ENCODE data around the gene TLCD3B. TPM values are rescaled to one million over a fixed set of nuclear protein-coding genes. Genes with fewer than 3 reads are reported as not detected.

The TLCD3B gene
- total and polyA plus RNA-seq, 9 of the 15 experiments (the other 6 are each of a cell fraction or from before 2014, with no cell fraction given), result 0.10 to 0.52 (median 0.23) TPM; not detected in 4

GRCh38 chr16:29990034-29990433 lies 41.0 kb downstream of the TLCD3B start:
- Histone ChIP-seq H3K4me2 (ENCODE audit: insufficient read depth, low read length) (no peak overlapping the region), H3K36me3 (ENCODE audit: control insufficient read depth, insufficient read depth, low read length) (peaks cover 86% of the 10 kb centered on the region; the same call in 2 of the 3 replicates), H3K9me3 (replicated peaks; ENCODE audit: control insufficient read depth, insufficient read depth, low read depth, low read length) (no peaks in the 10 kb centered on the region), H3K27ac (ENCODE audit: extremely low read depth, low read depth, low read length) (no peak overlapping the region), H4K20me1 (replicated peaks; ENCODE audit: control insufficient read depth, insufficient read depth, low read length) (no peaks in the 10 kb centered on the region), H3K4me1 (replicated peaks in 1 of 2; ENCODE audit: control insufficient read depth in 2 of 2, insufficient read depth in 2 of 2, low read length in 2 of 2) (peaks cover 9 to 41% of the 10 kb centered on the region in 2 experiments; a peak in 4 of 5 replicates), H3K9ac (ENCODE audit: insufficient read depth in 1 of 2, low read depth in 2 of 2, low read length in 2 of 2) (no peak overlapping the region), H3K4me3 (no peak overlapping the region), H3K9me1 (ENCODE audit: control insufficient read depth, insufficient read depth, low read length) (no peaks in the 10 kb centered on the region), H3K79me2 (ENCODE audit: control insufficient read depth, insufficient read depth, low read length) (peaks cover under 1% of the 10 kb centered on the region; the same call in 1 of the 3 replicates), H3K27me3 (ENCODE audit: control insufficient read depth in 2 of 2, insufficient read depth in 2 of 2, low read length in 2 of 2) (no peaks in the 10 kb centered on the region), H2AFZ (ENCODE audit: low read depth, low read length) (no peak overlapping the region)
- WGBS (ENCODE audit: insufficient coverage, low coverage, missing lambda C conversion rate), result 78% methylated on average over 2 of the region's 2 CpGs
- no TSS peak for BruUV-seq (replicated peaks)
- no peak for TF ChIP-seq MTA1 (IDR thresholded peaks at IDR 0.05; ENCODE audit: borderline replicate concordance)
- no peak for TF ChIP-seq MXI1 (IDR thresholded peaks at IDR 0.05; ENCODE audit: low read depth, low read length)
- no peak for TF ChIP-seq ZNF830 (CRISPR knock-in tag; IDR thresholded peaks at IDR 0.05)
- POLR2A ChIA-PET, result interaction anchor here (1.0 to 2.1 kb wide), 2 partner anchors 13 to 16 kb away, joined by 9 to 14 read pairs; partner anchors contain the start of gene TAOK2
- ATAC-seq (no peak), FAIRE-seq (no peak), DNase-seq (ENCODE audit: extremely low read depth in 1 of 4, low spot score in 3 of 4) (no peak)
- intact Hi-C loops (cut with micrococcal nuclease) (no loop called here), in situ Hi-C loops (cut with MboI) (no loop called here)
- CTCF ChIA-PET (ENCODE audit: low intra/inter-chr PET ratio), result no interaction called here

GRCh38 chr16:29989111-29989858 lies 41.8 kb downstream of the TLCD3B start:
- WGBS (ENCODE audit: insufficient coverage, low coverage, missing lambda C conversion rate), result 81% methylated on average over 23 of the region's 23 CpGs
- no peak overlapping the region for H3K27ac ChIP-seq (ENCODE audit: extremely low read depth, low read depth, low read length)
- TF ChIP-seq ARHGAP35 (IDR thresholded peaks at IDR 0.05; ENCODE audit: partially characterized antibody) (no peak), THRB (CRISPR knock-in tag; conservative IDR thresholded peaks at IDR 0.05) (0 out of 2 replicates have a peak, but pooled peaks have one; percentile 39), SRSF7 (optimal IDR thresholded peaks at IDR 0.05; ENCODE audit: low read depth, low read length) (no peak), CTBP1 (IDR thresholded peaks at IDR 0.05; ENCODE audit: borderline replicate concordance) (no peak), KLF10 (CRISPR knock-in tag; IDR thresholded peaks at IDR 0.05) (no peak), ERF (CRISPR knock-in tag; IDR thresholded peaks at IDR 0.05) (no peak), DIDO1 (tag; IDR thresholded peaks at IDR 0.05; ENCODE audit: low read depth) (no peak), HDAC2 (IDR thresholded peaks at IDR 0.05) (no peak), ZBTB33 (CRISPR knock-in tag; IDR thresholded peaks at IDR 0.05) (peak; percentile 84), MCM5 (IDR thresholded peaks at IDR 0.05; ENCODE audit: low read depth) (no peak)

More at GRCh38 chr16:29989111-29989858, 41.8 kb downstream of the TLCD3B start:
- no TSS peak for BruUV-seq (replicated peaks)
- no peaks in the 10 kb centered on the region for H3K27me3 ChIP-seq (ENCODE audit: control insufficient read depth in 2 of 2, insufficient read depth in 2 of 2, low read length in 2 of 2)
- H3K79me2 ChIP-seq (ENCODE audit: control insufficient read depth, insufficient read depth, low read length), result no peaks in the 10 kb centered on the region
- CTCF ChIA-PET (ENCODE audit: low intra/inter-chr PET ratio), result no interaction called here
- H3K4me1 ChIP-seq (replicated peaks in 1 of 2; ENCODE audit: control insufficient read depth in 2 of 2, insufficient read depth in 2 of 2, low read length in 2 of 2), result peaks cover 3 to 33% of the 10 kb centered on the region in 2 experiments; a peak in 4 of 5 replicates
- H3K4me2 ChIP-seq (ENCODE audit: insufficient read depth, low read length), result no peak overlapping the region
- no peaks in the 10 kb centered on the region for H4K20me1 ChIP-seq (replicated peaks; ENCODE audit: control insufficient read depth, insufficient read depth, low read length)
- peaks cover 94% of the 10 kb centered on the region; the same call in 2 of the 3 replicates for H3K36me3 ChIP-seq (ENCODE audit: control insufficient read depth, insufficient read depth, low read length)
- no peak overlapping the region for H3K4me3 ChIP-seq
- POLR2A ChIA-PET, result interaction anchor here (1.0 to 2.1 kb wide), 3 partner anchors 9 to 15 kb away, joined by 3 to 14 read pairs (median 9); partner anchors contain the start of gene TAOK2
- in situ Hi-C loops (cut with MboI), result no loop called here
- FAIRE-seq, result no peak
- no peaks in the 10 kb centered on the region for H3K9me1 ChIP-seq (ENCODE audit: control insufficient read depth, insufficient read depth, low read length)
- H3K9ac ChIP-seq (ENCODE audit: insufficient read depth in 1 of 2, low read depth in 2 of 2, low read length in 2 of 2), result peak overlapping the region in 1 of 2 experiments; percentile 70; a peak in 1 of 4 replicates
- DNase-seq (ENCODE audit: extremely low read depth in 1 of 4, low spot score in 3 of 4), result no peak
- H3K9me3 ChIP-seq (replicated peaks; ENCODE audit: control insufficient read depth, insufficient read depth, low read depth, low read length), result no peaks in the 10 kb centered on the region
- no peak for ATAC-seq
- no peak overlapping the region for H2AFZ ChIP-seq (ENCODE audit: low read depth, low read length)
- intact Hi-C loops (cut with micrococcal nuclease), result no loop called here

Measured in K562 (cell line).